Activated T-cell treated with anti-CD3 and anti-CD28 coated beads, Interleukin-2, amount 50 U/mL, for 4 hours (primary cell): Measurements from ENCODE around the gene P4HTM. TPM values are rescaled to one million over a fixed set of nuclear protein-coding genes. Genes with fewer than 3 reads are reported as not detected.
A peak's percentile ranks its signal among the peaks of the same experiment; 100 is the strongest.
"Not testable (repeated sequence)": the region's sequence is repeated elsewhere in the genome, so short reads cannot be mapped to it uniquely, and the experiment has no call there.

ENCODE experiments used
- ATAC-seq, 2 donors: fragments of 200-7000 bp; cut with Tn5 transposase; one replicate each; pipeline ENCODE4 v1.10.0; 2021
- DNase-seq: peaks from one replicate; pipeline ENCODE4 v3.0.0-alpha.2; 2020
- H3K27me3 Mint-ChIP-seq: one replicate; pipeline ENCODE4 v1.8.0; 2021; ENCODE audit warnings: low read depth, mixed read lengths
- H3K36me3 Mint-ChIP-seq: one replicate; pipeline ENCODE4 v1.8.0; 2022; ENCODE audit warnings: mixed read lengths; ENCODE audit not compliant: insufficient read depth
- H3K4me1 Mint-ChIP-seq: one replicate; pipeline ENCODE4 v1.8.0; 2021; ENCODE audit warnings: low read depth, mixed read lengths
- H3K4me3 Mint-ChIP-seq: one replicate; pipeline ENCODE4 v1.8.0; 2021; ENCODE audit warnings: mild to moderate bottlenecking, moderate library complexity, mixed read lengths
- H3K9me3 Mint-ChIP-seq: one replicate; pipeline ENCODE4 v1.8.0; 2021; ENCODE audit warnings: mixed read lengths
- total RNA-seq, 3 donors: library from RNA; stranded (reverse); gene quantifications; one replicate each; pipeline ENCODE4 v1.2.1, GENCODE V29; 2021

Gene P4HTM
- total RNA-seq, 3 donors from 2014 or later, result 25.7 to 28.2 (median 26.3) TPM

GRCh38 chr3:49008627-49009026 is 18.6 kb downstream of the P4HTM start:
- H3K4me3 Mint-ChIP-seq, result peak overlapping the region; percentile 98
- H3K27me3 Mint-ChIP-seq, ATAC-seq, H3K36me3 Mint-ChIP-seq, H3K9me3 Mint-ChIP-seq, DNase-seq: not testable (repeated sequence)
- H3K4me1 Mint-ChIP-seq, result peaks cover 19% of the 10 kb centered on the region

- ATAC-seq (no peak), DNase-seq (no peak)
- Mint-ChIP-seq H3K9me3 (no peaks in the 10 kb centered on the region), H3K4me3 (peak overlapping the region; percentile 56), H3K36me3 (peaks cover 3% of the 10 kb centered on the region), H3K27me3 (no peaks in the 10 kb centered on the region), H3K4me1 (peaks cover 22% of the 10 kb centered on the region)
These were observed 19.4 kb downstream of the P4HTM start for GRCh38 chr3:49009396-49009795.

GRCh38 chr3:49012441-49013017 is 22.5 kb downstream of the P4HTM start:
- H3K36me3 Mint-ChIP-seq, result peaks cover 15% of the 10 kb centered on the region
- H3K9me3 Mint-ChIP-seq, result no peaks in the 10 kb centered on the region

GRCh38 chr3:49013113-49013737 is 23.2 kb downstream of the P4HTM start:
- H3K36me3 Mint-ChIP-seq, result peaks cover 15% of the 10 kb centered on the region
- no peaks in the 10 kb centered on the region for H3K27me3 Mint-ChIP-seq
- H3K4me3 Mint-ChIP-seq, result no peak overlapping the region
- no peak for ATAC-seq
- H3K9me3 Mint-ChIP-seq, result no peaks in the 10 kb centered on the region
- H3K4me1 Mint-ChIP-seq, result peaks cover 14% of the 10 kb centered on the region
- DNase-seq, result no peak

More at GRCh38 chr3:49012441-49013017, 22.5 kb downstream of the P4HTM start:
- DNase-seq (no peak), ATAC-seq (no peak)
- Mint-ChIP-seq H3K27me3 (no peaks in the 10 kb centered on the region), H3K4me3 (no peak overlapping the region), H3K4me1 (peaks cover 18% of the 10 kb centered on the region)

- ATAC-seq, result peak; percentile 28 to 29
- H3K4me3 Mint-ChIP-seq, result no peak overlapping the region
- H3K9me3 Mint-ChIP-seq, result no peaks in the 10 kb centered on the region
- no peaks in the 10 kb centered on the region for H3K27me3 Mint-ChIP-seq
- peaks cover 15% of the 10 kb centered on the region for H3K36me3 Mint-ChIP-seq
- DNase-seq, result peak; percentile 44
- H3K4me1 Mint-ChIP-seq, result peaks cover 14% of the 10 kb centered on the region
These were observed 24.0 kb downstream of the P4HTM start for GRCh38 chr3:49013738-49014660.

- peak overlapping the region; percentile 12 for H3K4me3 Mint-ChIP-seq
- no peak for DNase-seq
- H3K27me3 Mint-ChIP-seq, result no peaks in the 10 kb centered on the region
- no peak for ATAC-seq
- H3K4me1 Mint-ChIP-seq, result peaks cover 16% of the 10 kb centered on the region
- H3K9me3 Mint-ChIP-seq, result no peaks in the 10 kb centered on the region
- peaks cover 12% of the 10 kb centered on the region for H3K36me3 Mint-ChIP-seq
These were observed 25.0 kb downstream of the P4HTM start for GRCh38 chr3:49015072-49015471.

GRCh38 chr3:49015765-49016164 is 25.7 kb downstream of the P4HTM start:
- no peak for ATAC-seq
- Mint-ChIP-seq H3K27me3 (no peaks in the 10 kb centered on the region), H3K9me3 (no peaks in the 10 kb centered on the region), H3K4me3 (no peak overlapping the region), H3K4me1 (peaks cover 19% of the 10 kb centered on the region), H3K36me3 (peaks cover 12% of the 10 kb centered on the region)
- no peak for DNase-seq

GRCh38 chr3:49016414-49017228 is 26.6 kb downstream of the P4HTM start:
- no peak for ATAC-seq
- Mint-ChIP-seq H3K36me3 (peaks cover 12% of the 10 kb centered on the region), H3K9me3 (no peaks in the 10 kb centered on the region), H3K4me3 (peak overlapping the region; percentile 95), H3K27me3 (no peaks in the 10 kb centered on the region), H3K4me1 (peaks cover 21% of the 10 kb centered on the region)
- no peak for DNase-seq

- DNase-seq (no peak), ATAC-seq (no peak)
- Mint-ChIP-seq H3K36me3 (peaks cover 12% of the 10 kb centered on the region), H3K4me3 (peak overlapping the region; percentile 95), H3K27me3 (no peaks in the 10 kb centered on the region), H3K9me3 (no peaks in the 10 kb centered on the region), H3K4me1 (peaks cover 21% of the 10 kb centered on the region)
These were observed 27.4 kb downstream of the P4HTM start for GRCh38 chr3:49017229-49017970.

- Mint-ChIP-seq H3K27me3 (no peaks in the 10 kb centered on the region), H3K4me1 (peaks cover 25% of the 10 kb centered on the region), H3K36me3 (peaks cover 17% of the 10 kb centered on the region), H3K9me3 (no peaks in the 10 kb centered on the region), H3K4me3 (peak within 1 kb of the TSS; percentile 95)
- DNase-seq, result peak; percentile 33
- peak; percentile 8 for ATAC-seq
These were observed 28.1 kb downstream of the P4HTM start, which contains the start of gene DALRD3 for GRCh38 chr3:49017971-49018706. TSS of gene DALRD3 (minus strand) at chr3:49018580. CDS start at chr3:49018564, 16 bp downstream.

GRCh38 chr3:49018707-49019006 is 28.6 kb downstream of the P4HTM start:
- no peaks in the 10 kb centered on the region for H3K9me3 Mint-ChIP-seq
- H3K4me3 Mint-ChIP-seq, result peak overlapping the region; percentile 95
- DNase-seq (no peak), ATAC-seq (no peak)
- no peaks in the 10 kb centered on the region for H3K27me3 Mint-ChIP-seq
- H3K36me3 Mint-ChIP-seq, result peaks cover 21% of the 10 kb centered on the region
- peaks cover 29% of the 10 kb centered on the region for H3K4me1 Mint-ChIP-seq

GRCh38 chr3:49019941-49020329 is 29.9 kb downstream of the P4HTM start:
- no peak for ATAC-seq
- H3K4me1 Mint-ChIP-seq, result peaks cover 33% of the 10 kb centered on the region
- peak overlapping the region; percentile 95 for H3K4me3 Mint-ChIP-seq
- H3K9me3 Mint-ChIP-seq, result no peaks in the 10 kb centered on the region
- peaks cover 29% of the 10 kb centered on the region for H3K36me3 Mint-ChIP-seq
- H3K27me3 Mint-ChIP-seq, result no peaks in the 10 kb centered on the region
- no peak for DNase-seq
